Measurements from ENCODE around the gene CPNE2. TPM values are rescaled to one million over a fixed set of nuclear protein-coding genes. Genes with fewer than 3 reads are reported as not detected.

CPNE2 gene
- total RNA-seq, 1 experiment from 2014 or later = 35.2 TPM

- BruUV-seq (replicated peaks) = no TSS peak
- Histone ChIP-seq H3K27me3 (ENCODE audit: insufficient read depth, low read depth) (no peaks in the 10 kb centered on the region), H3K4me2 (no peak overlapping the region), H3K4me1 (replicated peaks; ENCODE audit: insufficient read depth) (no peaks in the 10 kb centered on the region), H3K79me2 (ENCODE audit: low read depth) (no peaks in the 10 kb centered on the region), H2AFZ (no peak overlapping the region), H3K9me2 (ENCODE audit: insufficient read depth) (no peaks in the 10 kb centered on the region), H4K20me1 (ENCODE audit: insufficient read depth) (no peaks in the 10 kb centered on the region), H3F3A (ENCODE audit: insufficient read depth, low read depth) (no peaks in the 10 kb centered on the region), H3K4me3 (no peak overlapping the region), H3K9me3 (ENCODE audit: insufficient read depth, low read depth) (no peaks in the 10 kb centered on the region), H3K36me3 (ENCODE audit: low read depth) (no peaks in the 10 kb centered on the region), H3K27ac (no peak overlapping the region)
- TF ChIP-seq EZH2 (IDR thresholded peaks at IDR 0.05; ENCODE audit: low read depth) (no peak), CTCF (conservative IDR thresholded peaks at IDR 0.05) (no peak)
- ChIA-PET POLR2A (ENCODE audit: unreplicated experiment) (no interaction called here), CTCF (no interaction called here)
- intact Hi-C loops (cut with micrococcal nuclease; ENCODE audit: unreplicated experiment) = no loop called here
- no peak for DNase-seq
These were observed 20.7 kb downstream of the CPNE2 start for GRCh38 chr16:57113042-57113453.

- no peaks in the 10 kb centered on the region for H3K9me2 ChIP-seq (ENCODE audit: insufficient read depth)
These were observed 21.3 kb downstream of the CPNE2 start for GRCh38 chr16:57113664-57114063.

GRCh38 chr16:57115168-57115513 lies 22.8 kb downstream of the CPNE2 start:
- BruUV-seq (replicated peaks) = no TSS peak
- CTCF ChIA-PET = no interaction called here

More at GRCh38 chr16:57113664-57114063, 21.3 kb downstream of the CPNE2 start:
- TF ChIP-seq CTCF (conservative IDR thresholded peaks at IDR 0.05) (no peak), EZH2 (IDR thresholded peaks at IDR 0.05; ENCODE audit: low read depth) (no peak)
- no peak for DNase-seq
- Histone ChIP-seq H2AFZ (no peak overlapping the region), H3K4me2 (no peak overlapping the region), H4K20me1 (ENCODE audit: insufficient read depth) (no peaks in the 10 kb centered on the region), H3K4me1 (replicated peaks; ENCODE audit: insufficient read depth) (no peaks in the 10 kb centered on the region), H3K36me3 (ENCODE audit: low read depth) (no peaks in the 10 kb centered on the region), H3K27me3 (ENCODE audit: insufficient read depth, low read depth) (no peaks in the 10 kb centered on the region), H3K9me3 (ENCODE audit: insufficient read depth, low read depth) (no peaks in the 10 kb centered on the region), H3K27ac (no peak overlapping the region), H3K4me3 (no peak overlapping the region), H3K79me2 (ENCODE audit: low read depth) (no peaks in the 10 kb centered on the region), H3F3A (ENCODE audit: insufficient read depth, low read depth) (no peaks in the 10 kb centered on the region)
- POLR2A ChIA-PET (ENCODE audit: unreplicated experiment) = interaction anchor here (0.6 kb wide), 1 partner anchor 121 kb away, joined by 9 read pairs; no protein-coding TSS in a partner anchor
- CTCF ChIA-PET = no interaction called here
- no TSS peak for BruUV-seq (replicated peaks)
- intact Hi-C loops (cut with micrococcal nuclease; ENCODE audit: unreplicated experiment) = no loop called here

More at GRCh38 chr16:57115168-57115513, 22.8 kb downstream of the CPNE2 start:
- no peaks in the 10 kb centered on the region for H3F3A ChIP-seq (ENCODE audit: insufficient read depth, low read depth)
- no peak overlapping the region for H2AFZ ChIP-seq
- intact Hi-C loops (cut with micrococcal nuclease; ENCODE audit: unreplicated experiment) = no loop called here
- TF ChIP-seq EZH2 (IDR thresholded peaks at IDR 0.05; ENCODE audit: low read depth) = no peak
- no peak for TF ChIP-seq CTCF (conservative IDR thresholded peaks at IDR 0.05)
- H4K20me1 ChIP-seq (ENCODE audit: insufficient read depth) = no peaks in the 10 kb centered on the region
- no peak overlapping the region for H3K4me3 ChIP-seq
- no peaks in the 10 kb centered on the region for H3K79me2 ChIP-seq (ENCODE audit: low read depth)
- H3K36me3 ChIP-seq (ENCODE audit: low read depth) = no peaks in the 10 kb centered on the region
- no peaks in the 10 kb centered on the region for H3K27me3 ChIP-seq (ENCODE audit: insufficient read depth, low read depth)
- no peak for DNase-seq
- POLR2A ChIA-PET (ENCODE audit: unreplicated experiment) = no interaction called here
- H3K9me3 ChIP-seq (ENCODE audit: insufficient read depth, low read depth) = no peaks in the 10 kb centered on the region
- no peak overlapping the region for H3K4me2 ChIP-seq
- no peaks in the 10 kb centered on the region for H3K4me1 ChIP-seq (replicated peaks; ENCODE audit: insufficient read depth)
- no peak overlapping the region for H3K27ac ChIP-seq
- no peaks in the 10 kb centered on the region for H3K9me2 ChIP-seq (ENCODE audit: insufficient read depth)
